ENCODE data around the gene SALL1.

Gene SALL1

GRCh38 chr16:51141541-51141940, 9.5 kb downstream of the SALL1 start:
- no peak for DNase-seq (ENCODE audit: low read depth, low spot score)

GRCh38 chr16:51141106-51141505, 10.0 kb downstream of the SALL1 start:
- DNase-seq (ENCODE audit: low read depth, low spot score): no peak

GRCh38 chr16:51140112-51140511, 11.0 kb downstream of the SALL1 start:
- DNase-seq (ENCODE audit: low read depth, low spot score): no peak

GRCh38 chr16:51139568-51139967, 11.5 kb downstream of the SALL1 start:
- no peak for DNase-seq (ENCODE audit: low read depth, low spot score)

GRCh38 chr16:51138178-51138577, 12.9 kb downstream of the SALL1 start:
- no peak for DNase-seq (ENCODE audit: low read depth, low spot score)

- DNase-seq (ENCODE audit: low read depth, low spot score): no peak
These were observed 14.0 kb downstream of the SALL1 start for GRCh38 chr16:51137097-51137496.

- DNase-seq (ENCODE audit: low read depth, low spot score): no peak
These were observed 16.2 kb downstream of the SALL1 start for GRCh38 chr16:51134876-51135275.

- no peak for DNase-seq (ENCODE audit: low read depth, low spot score)
These were observed 16.7 kb downstream of the SALL1 start for GRCh38 chr16:51134269-51134812.

- no peak for DNase-seq (ENCODE audit: low read depth, low spot score)
These were observed 17.4 kb downstream of the SALL1 start for GRCh38 chr16:51133688-51134087.

- DNase-seq (ENCODE audit: low read depth, low spot score): no peak
These were observed 17.9 kb downstream of the SALL1 start for GRCh38 chr16:51133183-51133582.

- no peak for DNase-seq (ENCODE audit: low read depth, low spot score)
These were observed 18.5 kb downstream of the SALL1 start for GRCh38 chr16:51132490-51133115.

- DNase-seq (ENCODE audit: low read depth, low spot score): no peak
These were observed 19.5 kb downstream of the SALL1 start for GRCh38 chr16:51131619-51132018.

GRCh38 chr16:51129105-51129504, 22.0 kb downstream of the SALL1 start:
- DNase-seq (ENCODE audit: low read depth, low spot score): no peak

GRCh38 chr16:51125992-51126391, 25.1 kb downstream of the SALL1 start:
- no peak for DNase-seq (ENCODE audit: low read depth, low spot score)

GRCh38 chr16:51124896-51125295, 26.2 kb downstream of the SALL1 start:
- no peak for DNase-seq (ENCODE audit: low read depth, low spot score)

- no peak for DNase-seq (ENCODE audit: low read depth, low spot score)
These were observed 29.2 kb downstream of the SALL1 start for GRCh38 chr16:51121850-51122249.

GRCh38 chr16:51120730-51121347, 30.2 kb downstream of the SALL1 start:
- no peak for DNase-seq (ENCODE audit: low read depth, low spot score)

GRCh38 chr16:51119973-51120729, 30.9 kb downstream of the SALL1 start:
- DNase-seq (ENCODE audit: low read depth, low spot score): no peak

GRCh38 chr16:51119556-51119955, 31.5 kb downstream of the SALL1 start:
- no peak for DNase-seq (ENCODE audit: low read depth, low spot score)

GRCh38 chr16:51116353-51116752, 34.7 kb downstream of the SALL1 start:
- DNase-seq (ENCODE audit: low read depth, low spot score): no peak

- no peak for DNase-seq (ENCODE audit: low read depth, low spot score)
These were observed 36.7 kb downstream of the SALL1 start for GRCh38 chr16:51114382-51114781.

- DNase-seq (ENCODE audit: low read depth, low spot score): no peak
These were observed 37.6 kb downstream of the SALL1 start for GRCh38 chr16:51113236-51114125.

Data from iPS DF 19.7 (cell line).